Activated CD8-positive, alpha-beta memory T cell treated with anti-CD3 and anti-CD28 coated beads for 1 hour (primary cell): Measurements from ENCODE around the gene FNIP2.
"Not testable (repeated sequence)": the region's sequence is repeated elsewhere in the genome, so short reads cannot be mapped to it uniquely, and the experiment has no call there.

Experiments
- DNase-seq, 2 donors: peaks; one replicate each; pipeline ENCODE4 v3.0.0-alpha.2; 2020; ENCODE audit warnings: low read depth in 1 of 2; ENCODE audit errors: extremely low read depth in 1 of 2

FNIP2 gene

DNA sequence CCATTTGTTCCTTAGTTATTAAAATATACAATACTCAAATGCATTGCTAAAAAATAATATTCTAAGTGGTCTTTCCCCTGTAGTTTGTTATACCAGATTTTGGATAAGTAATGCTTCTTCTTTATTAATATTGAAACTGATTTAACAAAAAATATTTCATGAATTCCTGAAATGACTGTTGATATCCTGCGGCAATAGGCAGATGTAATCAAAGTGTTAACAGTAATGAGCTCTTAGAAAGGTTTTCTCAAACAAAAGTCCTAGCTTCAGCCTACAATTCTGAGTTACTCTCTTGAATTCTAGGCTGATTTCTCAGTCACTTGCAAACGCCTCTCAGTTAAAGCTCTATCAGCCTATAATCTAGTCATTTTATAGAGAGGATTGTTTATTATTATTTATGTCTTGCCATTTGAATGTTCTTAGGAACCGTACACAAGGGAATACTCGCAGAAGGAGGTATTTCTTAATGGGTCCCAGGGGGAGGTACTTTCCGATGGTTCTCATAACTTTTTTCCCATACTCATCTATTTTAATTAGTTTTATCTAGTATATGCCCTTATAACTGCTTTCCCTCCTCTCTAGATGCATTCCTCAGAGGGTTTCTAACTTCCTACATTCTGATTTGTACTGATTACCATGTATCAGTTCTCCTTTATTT is 96.8 kb downstream of the FNIP2 start:
- no peak for DNase-seq

- DNase-seq = no peak
Observed at GRCh38 chr4:158869001-158869400, 100.2 kb downstream of the FNIP2 start.

DNA sequence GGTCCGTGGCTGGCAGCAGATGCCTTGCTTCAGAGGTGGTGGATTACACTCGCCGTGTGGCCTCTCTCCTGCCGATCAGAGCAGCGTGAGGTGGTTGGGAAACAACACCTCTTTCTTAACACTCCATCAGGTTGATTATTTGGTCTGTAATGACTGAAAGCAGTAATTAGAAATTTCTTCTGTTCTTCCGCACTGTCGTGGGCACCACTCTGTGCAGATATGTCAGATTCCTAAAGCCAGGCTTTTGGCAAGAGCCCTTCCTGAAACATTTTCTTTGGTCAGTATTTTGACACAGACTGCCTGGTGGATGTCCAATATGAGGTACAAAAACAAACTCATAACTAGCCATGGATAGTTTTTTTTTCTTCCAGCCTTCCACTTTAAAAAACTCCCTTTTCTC is 100.9 kb downstream of the FNIP2 start:
- DNase-seq = no peak

GRCh38 chr4:158870282-158870625 is 101.4 kb downstream of the FNIP2 start:
- no peak for DNase-seq

DNA sequence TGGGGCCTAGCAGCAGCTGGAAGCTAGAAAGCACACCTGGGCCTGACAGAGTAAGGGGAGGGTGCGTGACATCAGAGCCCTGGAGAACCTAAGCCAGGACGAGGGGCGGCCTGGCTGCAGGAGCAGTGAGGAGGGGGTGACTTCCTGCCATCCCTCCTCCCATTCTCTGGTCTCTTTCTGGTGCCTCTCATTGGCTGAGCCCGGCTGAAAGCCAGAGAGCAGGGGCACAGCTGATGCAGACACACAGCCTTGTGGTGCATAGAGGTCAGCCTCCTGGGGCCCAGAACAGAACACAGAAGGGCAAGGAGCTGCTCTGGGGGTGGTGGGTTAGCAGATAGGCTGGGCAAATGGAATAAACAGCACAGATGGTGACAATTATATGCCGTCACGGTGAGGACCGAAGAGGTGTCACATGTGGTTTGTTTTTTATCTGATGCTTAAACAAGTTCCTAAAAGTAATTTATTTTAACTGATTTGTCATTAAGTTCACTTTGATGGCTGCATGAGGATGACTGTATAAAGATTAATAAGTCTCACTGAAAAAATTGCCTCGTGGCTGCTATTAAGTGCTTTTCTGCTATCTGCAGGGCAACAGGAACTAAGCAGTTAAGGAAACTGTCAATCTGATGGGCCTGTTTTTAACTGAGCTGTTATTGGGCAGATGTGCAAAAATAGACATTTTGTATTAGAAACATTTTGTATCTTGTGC is 102.0 kb downstream of the FNIP2 start:
- DNase-seq = no peak

DNA sequence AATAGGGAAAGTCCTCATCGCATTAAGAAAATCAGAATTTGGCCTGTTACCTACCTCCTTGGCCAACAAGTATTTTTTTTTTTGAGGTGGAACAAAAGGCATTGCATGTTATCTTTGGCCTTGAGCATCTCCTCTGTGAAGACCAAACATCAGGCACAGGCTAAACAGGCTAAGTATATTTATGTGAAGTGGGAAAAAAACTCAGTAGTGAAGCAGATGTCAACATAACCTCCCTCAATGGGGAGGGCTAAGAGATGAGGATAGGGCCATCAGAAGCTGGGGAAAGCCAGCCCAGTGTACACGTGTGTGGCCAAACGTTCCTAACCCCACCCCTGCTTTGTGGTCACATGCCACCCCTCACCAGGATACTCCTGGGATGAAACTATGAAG is 102.5 kb downstream of the FNIP2 start:
- DNase-seq = no peak

DNA sequence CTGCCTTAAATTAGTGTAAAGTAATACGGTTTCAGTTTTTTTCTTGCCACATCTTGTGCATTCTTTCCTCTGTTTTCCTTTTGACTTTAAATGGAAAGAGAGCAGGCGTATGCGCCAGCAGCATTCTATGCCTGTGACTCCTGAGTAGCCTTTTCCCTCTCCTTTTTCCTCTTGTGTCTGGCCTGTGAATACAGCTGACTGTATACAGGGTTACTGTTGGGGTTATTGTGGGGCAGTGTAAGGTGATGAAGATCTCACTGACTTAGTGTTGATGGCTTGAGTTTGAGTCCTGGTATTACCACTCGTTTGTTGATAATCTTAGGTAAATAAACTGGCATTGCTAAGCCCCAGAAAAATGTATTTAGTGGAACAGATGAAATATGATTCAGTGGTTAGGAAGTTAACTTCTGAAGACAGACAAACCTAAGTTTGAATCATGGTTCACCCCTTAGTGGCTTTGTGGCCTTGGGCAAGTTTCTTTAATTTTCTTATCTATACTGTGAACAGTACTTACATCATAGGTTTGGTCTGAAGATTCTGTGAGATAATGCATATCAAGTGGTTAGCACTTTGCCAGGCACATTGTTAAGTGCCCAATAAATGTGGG is 105.1 kb downstream of the FNIP2 start:
- DNase-seq = no peak

- DNase-seq = no peak
Observed at GRCh38 chr4:158875026-158875425, 106.2 kb downstream of the FNIP2 start.

- no peak for DNase-seq
Observed at GRCh38 chr4:158875455-158875854, 106.6 kb downstream of the FNIP2 start.

DNA sequence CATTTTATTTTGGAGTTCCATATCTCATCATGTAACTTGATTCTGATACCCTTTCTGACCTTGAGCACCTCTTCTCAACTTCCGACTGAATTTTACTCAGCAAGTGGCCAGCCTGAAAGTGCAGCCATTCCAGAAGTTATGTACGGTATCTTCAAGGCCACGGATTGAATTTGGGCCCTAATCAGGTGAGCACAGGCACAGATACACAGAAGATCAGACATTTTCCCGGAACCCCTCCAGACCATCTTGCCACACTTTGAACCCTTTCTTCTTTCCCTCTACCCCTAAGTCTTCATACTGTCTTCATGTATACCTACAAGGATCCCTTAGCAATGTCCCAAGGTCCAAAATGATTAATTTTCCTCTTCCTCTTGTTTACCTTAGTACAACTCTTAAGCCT is 108.2 kb downstream of the FNIP2 start:
- no peak for DNase-seq

DNA sequence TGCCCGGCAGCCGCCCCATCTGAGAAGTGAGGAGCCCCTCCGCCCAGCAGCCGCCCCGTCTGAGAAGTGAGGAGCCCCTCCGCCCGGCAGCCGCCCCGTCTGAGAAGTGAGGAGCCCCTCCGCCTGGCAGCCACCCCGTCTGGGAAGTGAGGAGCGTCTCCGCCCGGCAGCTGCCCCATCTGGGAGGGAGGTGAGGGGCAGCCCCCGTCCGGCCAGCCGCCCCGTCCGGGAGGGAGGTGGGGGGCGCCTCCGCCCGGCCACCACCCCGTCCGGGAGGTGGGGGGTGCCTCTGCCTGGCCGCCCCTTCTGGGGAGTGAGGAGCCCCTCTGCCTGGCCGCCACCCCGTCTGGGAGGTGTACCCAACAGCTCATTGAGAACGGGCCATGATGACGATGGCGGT is 113.3 kb downstream of the FNIP2 start:
- not testable (repeated sequence) for DNase-seq

GRCh38 chr4:158884280-158884679 is 115.5 kb downstream of the FNIP2 start:
- no peak for DNase-seq

GRCh38 chr4:158885564-158885963 is 116.7 kb downstream of the FNIP2 start:
- no peak for DNase-seq

DNA sequence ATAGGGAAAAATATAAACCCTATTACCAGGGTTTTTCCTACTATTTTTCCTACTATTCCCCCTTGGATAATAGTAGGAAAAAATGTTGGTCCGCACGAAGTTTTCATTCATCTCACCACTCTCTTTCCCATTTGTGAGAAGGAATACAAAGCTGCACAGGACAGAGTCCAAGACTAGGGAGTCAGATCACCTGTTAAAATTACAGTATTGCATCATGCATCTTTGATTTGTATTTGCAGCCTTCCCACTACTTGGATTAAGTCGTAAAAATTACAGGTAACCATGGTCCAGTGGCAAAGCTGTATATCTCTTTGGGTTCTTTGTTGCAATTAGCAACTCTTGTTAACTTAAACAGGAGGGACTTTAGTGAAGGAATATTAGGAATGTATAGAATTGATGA is 121.5 kb downstream of the FNIP2 start:
- DNase-seq = no peak

GRCh38 chr4:158891256-158891655 is 122.4 kb downstream of the FNIP2 start:
- DNase-seq = no peak

DNA sequence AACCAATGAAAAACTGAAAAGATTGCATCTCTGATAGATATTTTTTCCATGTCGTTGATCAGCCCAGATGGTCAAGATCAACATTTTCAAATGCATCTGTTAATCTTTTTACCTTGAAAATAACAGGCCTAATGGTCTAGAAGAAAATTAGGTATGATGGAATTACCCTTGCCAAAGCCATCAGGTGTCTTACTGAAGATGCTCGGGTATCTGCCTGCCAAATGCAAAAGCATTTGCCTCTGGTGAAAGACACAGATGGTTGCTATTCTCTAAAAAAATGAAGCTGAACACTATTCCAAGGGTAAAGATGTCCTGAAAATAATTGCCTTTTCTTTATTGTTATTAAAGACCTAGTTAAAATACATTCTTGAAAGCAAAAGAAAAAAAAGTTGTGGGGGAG is 126.0 kb downstream of the FNIP2 start:
- no peak for DNase-seq

- no peak for DNase-seq
Observed at GRCh38 chr4:158895797-158896576, 127.2 kb downstream of the FNIP2 start.

DNA sequence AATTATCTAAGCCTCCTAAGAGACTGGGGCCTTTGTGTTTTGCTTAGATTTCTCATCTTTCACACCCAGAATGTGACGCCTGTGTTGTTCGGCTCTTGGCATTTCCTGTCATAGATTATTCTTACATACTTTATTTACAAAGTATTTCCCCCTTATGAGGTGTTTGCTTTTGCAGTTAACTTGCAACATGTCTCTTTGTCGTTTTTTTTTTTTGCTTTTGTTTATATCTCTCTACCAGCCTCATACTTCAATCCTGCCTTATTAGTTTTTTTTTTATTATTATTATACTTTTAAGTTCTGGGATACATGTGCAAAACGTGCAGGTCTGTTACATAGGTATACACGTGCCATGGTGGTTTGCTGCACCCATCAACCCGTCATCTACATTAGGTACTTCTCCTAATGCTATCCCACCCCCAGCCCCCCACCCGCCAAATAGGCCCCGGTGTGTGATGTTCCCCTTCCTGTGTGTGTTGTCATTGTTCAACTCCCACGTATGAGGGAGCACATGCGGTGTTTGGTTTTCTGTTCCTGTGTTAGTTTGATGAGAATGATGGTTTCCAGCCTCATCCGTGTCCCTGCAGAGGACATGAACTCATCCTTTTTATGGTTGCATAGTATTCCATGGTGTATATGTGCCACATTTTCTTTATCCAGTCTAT is 127.9 kb downstream of the FNIP2 start:
- not testable (repeated sequence) for DNase-seq

GRCh38 chr4:158900408-158900807 is 131.6 kb downstream of the FNIP2 start:
- not testable (repeated sequence) for DNase-seq

- not testable (repeated sequence) for DNase-seq
Observed at GRCh38 chr4:158902280-158903078, 133.7 kb downstream of the FNIP2 start.
